Esophagus squamous epithelium (tissue), 4 donors: ENCODE measurements around the gene RHO.

Experiments used
- POLR2A ChIP-seq, 4 donors: fragments of 450-650 bp; IDR thresholded peaks; one replicate each; pipeline ENCODE4 v1.6.1; 2017; ENCODE audit warnings: antibody characterized with exemption in 4 of 4, mild to moderate bottlenecking in 4 of 4, moderate library complexity in 3 of 4
- TF ChIP-seq, protein P1 (sequence below), 6 experiments: fragments of 450-650 bp in 4 of 6; fragments of 200-600 bp in 2 of 6; sonication (generic) in 2 of 6; IDR thresholded peaks; one replicate each; pipeline ENCODE4 v1.5.1; 2016 to 2019; ENCODE audit warnings: antibody characterized with exemption in 6 of 6, mild to moderate bottlenecking in 4 of 6, moderate library complexity in 4 of 6

DNA sequence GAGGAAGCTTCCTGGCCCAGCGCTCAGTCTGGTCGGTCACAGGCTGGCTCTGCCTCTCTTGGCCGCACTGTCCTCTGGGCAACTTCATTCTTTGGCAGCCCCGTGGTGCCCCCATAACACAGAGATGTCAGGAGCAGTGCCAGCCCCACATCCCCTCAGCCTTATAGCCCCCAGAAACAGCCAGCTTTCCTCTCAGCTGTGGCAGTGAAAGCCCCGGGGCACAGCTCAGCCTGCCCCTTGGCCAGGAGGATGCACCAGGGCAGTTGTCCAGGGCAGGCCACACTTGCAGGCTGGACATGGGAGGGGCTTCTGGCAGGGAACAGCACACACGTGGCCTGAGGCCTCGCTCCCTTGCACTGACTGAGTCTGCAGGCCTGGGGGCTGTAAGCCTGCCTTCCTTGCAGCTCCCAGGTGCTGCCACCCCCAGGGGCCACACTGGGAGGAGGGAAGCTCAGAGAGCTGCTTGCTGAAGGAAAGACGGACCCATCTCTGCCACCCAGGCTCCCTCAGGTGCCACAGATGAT lies 10.3 kb upstream of the RHO start:
- TF ChIP-seq, protein P1, sequence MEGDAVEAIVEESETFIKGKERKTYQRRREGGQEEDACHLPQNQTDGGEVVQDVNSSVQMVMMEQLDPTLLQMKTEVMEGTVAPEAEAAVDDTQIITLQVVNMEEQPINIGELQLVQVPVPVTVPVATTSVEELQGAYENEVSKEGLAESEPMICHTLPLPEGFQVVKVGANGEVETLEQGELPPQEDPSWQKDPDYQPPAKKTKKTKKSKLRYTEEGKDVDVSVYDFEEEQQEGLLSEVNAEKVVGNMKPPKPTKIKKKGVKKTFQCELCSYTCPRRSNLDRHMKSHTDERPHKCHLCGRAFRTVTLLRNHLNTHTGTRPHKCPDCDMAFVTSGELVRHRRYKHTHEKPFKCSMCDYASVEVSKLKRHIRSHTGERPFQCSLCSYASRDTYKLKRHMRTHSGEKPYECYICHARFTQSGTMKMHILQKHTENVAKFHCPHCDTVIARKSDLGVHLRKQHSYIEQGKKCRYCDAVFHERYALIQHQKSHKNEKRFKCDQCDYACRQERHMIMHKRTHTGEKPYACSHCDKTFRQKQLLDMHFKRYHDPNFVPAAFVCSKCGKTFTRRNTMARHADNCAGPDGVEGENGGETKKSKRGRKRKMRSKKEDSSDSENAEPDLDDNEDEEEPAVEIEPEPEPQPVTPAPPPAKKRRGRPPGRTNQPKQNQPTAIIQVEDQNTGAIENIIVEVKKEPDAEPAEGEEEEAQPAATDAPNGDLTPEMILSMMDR (IDR thresholded peaks at IDR 0.05) = no peak
- no peak for TF ChIP-seq POLR2A (IDR thresholded peaks at IDR 0.05)
